Heart right ventricle (tissue), 16 donors: ENCODE data around the gene CHURC1. TPM values are rescaled to one million over a fixed set of nuclear protein-coding genes. Genes with fewer than 3 reads are reported as not detected.

Experiments
- ATAC-seq, 8 donors: fragments of 200-7000 bp; cut with Tn5 transposase; one replicate each; pipeline ENCODE4 v1.9.1; 2020; ENCODE audit warnings: mild to moderate bottlenecking in 8 of 8, moderate library complexity in 8 of 8, moderate number of reproducible peaks in 1 of 8
- DNase-seq, 2 donors: peaks; one replicate each; pipeline ENCODE4 v3.0.0-alpha.2; 2020
- H3K27ac ChIP-seq, 10 donors: fragments of 200-600 bp; sonication (generic) in 2 of 10; one replicate each; pipeline versions ENCODE4 v1.5.0 to v1.8.0; 2020 to 2022; ENCODE audit warnings: mild to moderate bottlenecking in 3 of 10
- H3K27me3 ChIP-seq, 7 donors: fragments of 200-600 bp; one replicate each; pipeline ENCODE4 v1.8.0; 2021 to 2022; ENCODE audit warnings: mild to moderate bottlenecking in 2 of 7
- H3K36me3 ChIP-seq, 9 donors: fragments of 200-600 bp; sonication (generic) in 1 of 9; one replicate each; pipeline versions ENCODE4 v1.5.0 to v1.8.0; 2020 to 2022; ENCODE audit warnings: mild to moderate bottlenecking in 2 of 9
- H3K4me1 ChIP-seq, 9 donors: fragments of 200-600 bp; sonication (generic) in 1 of 9; one replicate each; pipeline versions ENCODE4 v1.5.0 to v1.8.0; 2020 to 2022; ENCODE audit warnings: mild to moderate bottlenecking in 4 of 9
- H3K4me3 ChIP-seq, 10 donors: fragments of 200-600 bp; sonication (generic) in 2 of 10; one replicate each; pipeline versions ENCODE4 v1.5.0 to v1.8.0; 2020 to 2022; ENCODE audit warnings: mild to moderate bottlenecking in 7 of 10, moderate library complexity in 2 of 10
- H3K9me3 ChIP-seq, 11 donors: fragments of 200-600 bp in 10 of 11; sonication (generic) in 2 of 11; one replicate each; pipeline versions ENCODE4 v1.5.0 to v1.8.0; 2013 to 2022; ENCODE audit warnings: mild to moderate bottlenecking in 2 of 11, control low read depth in 1 of 11, moderate library complexity in 1 of 11
- CTCF ChIP-seq, 9 donors: fragments of 200-600 bp; sonication (generic) in 2 of 9; IDR thresholded peaks; one replicate each; pipeline versions ENCODE4 v1.5.0 to v1.8.0; 2021 to 2022; ENCODE audit warnings: antibody characterized with exemption in 9 of 9, mild to moderate bottlenecking in 5 of 9, moderate library complexity in 1 of 9
- WGBS, 2 donors: extraction: QIAGEN DNeasy Blood & Tissue Kit; methylation state at CpG; one replicate each; pipeline ENCODE4 v1.1.7; 2013; ENCODE audit warnings: inconsistent platforms in 1 of 2; 5-methylcytosine and 5-hydroxymethylcytosine counted together
- intact Hi-C, 10 donors: fragments of 100-400 bp; cut with DNase I; formaldehyde crosslinking; loops; one replicate each; pipeline versions ENCODE4 v1.11.1 to v1.14.2; 2022
- long read RNA-seq, 3 donors: library from polyadenylated mRNA; unstranded; transcript quantifications; one replicate each; pipeline ENCODE4 v2.0.0, GENCODE V29; 2020 to 2021
- polyA plus RNA-seq, 2 donors: library from polyadenylated mRNA; stranded (reverse); fragments of 200-250 nt; gene quantifications; one replicate each; pipeline ENCODE4 v1.2.3, GENCODE V29; 2013
- total RNA-seq, 10 donors: library from RNA; stranded (reverse); fragmentation: NEBNext Ultra II Directional in 3 of 10; extraction: Animal tissue kit (Norgen Biotek cat#: 25700) in 3 of 10; gene quantifications; one replicate each; pipeline versions ENCODE4 v1.2.1 to v1.2.4, GENCODE V29; 2021 to 2023
- donor health status: Arrhythmogenic right ventricular cardiomyopathy.
- donor health status: ischemic (EF 13 %, LVEDD 7.1; RV severe dilation, severe dysfunction).
- donor health status: healthy with polysubstance abuse.
- donor health status: DM: no; HTN: yes; CAD: no.
- donor health status: DM: no; HTN: no; CAD: no.
- donor health status: ischemic (EF 25% LVEDD 6.9; RV normal size, moderate dysfunction).
- donor health status: ischemic (EF 25% LVEDD 5.7; RV mildly dilated, moderate dysfunction).
- donor health status: healthy.
- donor health status: DM: yes; HTN: yes; CAD: no.
- donor health status: Ischemic cardiomyopathy.
- donor health status: ischemic (EF 35%, LVEDD 5.7; RV mildly dilated, moderate dysfunction).
- donor health status: nonischemic (EF 11% LVEDD 7.7; RV severe dilation, severe dysfunction).
- donor health status: DM: yes; HTN: yes; CAD: no.
- donor health status: PGD.
- donor health status: ischemic (EF 29% LVEDD 5.4; RV normal size, mild dysfunction).
- donor health status: nonischemic (EF 23%, LVEDD 6.1; RV moderate dilation, normal function).

The CHURC1 gene
- total RNA-seq, result 10 to 100 TPM; 59.2 to 98.8 (median 76.3) TPM
- 10 to 100 TPM; 46.2 to 49.4 TPM for polyA plus RNA-seq
- long read RNA-seq, donor 1, transcript CHURC1-203 (4 exons, 2,629 nt), result major isoform, 46 of 64 reads
- long read RNA-seq, donor 1, transcript CHURC1-208 (4 exons, 3,615 nt), result minor isoform, 7 of 64 reads
- long read RNA-seq, donor 1, partial matches to known transcripts, result 5 of 64 reads
- long read RNA-seq, donor 1, other reads (novel, unspliced or antisense), result 2 of 64 reads
- long read RNA-seq, donor 2, transcript CHURC1-203 (4 exons, 2,629 nt), result major isoform, 79 of 92 reads
- long read RNA-seq, donor 2, partial matches to known transcripts, result 5 of 92 reads
- long read RNA-seq, donor 2, other reads (novel, unspliced or antisense), result 0 of 92 reads
- long read RNA-seq, donor 3, transcript CHURC1-207 (2 exons, 571 nt), result minor isoform, 6 of 49 reads
- long read RNA-seq, donor 3, transcript CHURC1-208 (4 exons, 3,615 nt), result minor isoform, 5 of 49 reads
- long read RNA-seq, donor 3, transcript CHURC1-203 (4 exons, 2,629 nt), result major isoform, 30 of 49 reads
- long read RNA-seq, donor 3, partial matches to known transcripts, result 6 of 49 reads
- long read RNA-seq, donor 3, other reads (novel, unspliced or antisense), result 0 of 49 reads

- Histone ChIP-seq H3K4me1 (peaks cover 9 to 57% (median 36%) of the 10 kb centered on the region in 9 donors), H3K4me3 (peak within 1 kb of the TSS; percentile 71 to 99 (median 90)), H3K27ac (peak within 1 kb of the TSS; percentile 64 to 99 (median 94)), H3K27me3 (peaks cover 0 to 2% (median 0%) of the 10 kb centered on the region in 7 donors), H3K9me3 (no peaks in the 10 kb centered on the region), H3K36me3 (no peaks in the 10 kb centered on the region)
- intact Hi-C loops, result loop anchor here in 5 of 10 donors (2.0 to 10.0 kb wide), 5 partner anchors 58 to 188 kb away; partner anchors contain the start of genes FNTB (in 3 of the 5), RAB15 (in 2 of the 5) and MAX (in 1 of the 5)
- 0% methylated on average over 49 of the region's 49 CpGs for WGBS, 2 donors
- no peak for TF ChIP-seq CTCF (IDR thresholded peaks at IDR 0.05)
- peak; percentile 97 to 99 for DNase-seq
- peak; percentile 98 to 100 (median 99) for ATAC-seq
Measured at GRCh38 chr14:64914237-64915028, at the start of gene CHURC1. Gene CHURC1, plus strand, starts transcription at chr14:64914455. Its CDS starts 41 bp downstream, at chr14:64914496.

GRCh38 chr14:64865109-64865508 is 49.1 kb upstream of the CHURC1 start:
- intact Hi-C loops, result no loop called here
- peaks cover 0 to 8% (median 0%) of the 10 kb centered on the region in 7 donors for H3K27me3 ChIP-seq
- H3K9me3 ChIP-seq, result no peaks in the 10 kb centered on the region
- H3K4me3 ChIP-seq, result no peak overlapping the region
- DNase-seq (no peak), ATAC-seq (no peak)
- no peak overlapping the region for H3K27ac ChIP-seq
- H3K36me3 ChIP-seq, result no peaks in the 10 kb centered on the region
- H3K4me1 ChIP-seq, result peaks cover 0 to 33% (median 4%) of the 10 kb centered on the region in 9 donors
- TF ChIP-seq CTCF (IDR thresholded peaks at IDR 0.05), result no peak
- 65 to 70% methylated on average over 6 of the region's 6 CpGs for WGBS, 2 donors

- ATAC-seq (no peak), DNase-seq (no peak)
- intact Hi-C loops, result no loop called here
- TF ChIP-seq CTCF (IDR thresholded peaks at IDR 0.05), result no peak
- Histone ChIP-seq H3K27ac (no peak overlapping the region), H3K4me3 (no peak overlapping the region), H3K36me3 (no peaks in the 10 kb centered on the region), H3K27me3 (peaks cover 0 to 8% (median 0%) of the 10 kb centered on the region in 7 donors), H3K4me1 (peaks cover 0 to 33% (median 6%) of the 10 kb centered on the region in 9 donors), H3K9me3 (no peaks in the 10 kb centered on the region)
- 61 to 65% methylated on average over 6 of the region's 6 CpGs for WGBS, 2 donors
Measured at GRCh38 chr14:64865992-64866391, 48.3 kb upstream of the CHURC1 start.

GRCh38 chr14:64867182-64867581 is 47.1 kb upstream of the CHURC1 start:
- Histone ChIP-seq H3K27me3 (peaks cover 0 to 8% (median 0%) of the 10 kb centered on the region in 7 donors), H3K4me3 (no peak overlapping the region), H3K36me3 (no peaks in the 10 kb centered on the region), H3K4me1 (peaks cover 0 to 26% (median 6%) of the 10 kb centered on the region in 9 donors), H3K27ac (no peak overlapping the region), H3K9me3 (no peaks in the 10 kb centered on the region)
- DNase-seq (no peak), ATAC-seq (peak in 1 of 8 donors; percentile 39)
- intact Hi-C loops, result no loop called here
- WGBS, 2 donors, result 86 to 87% methylated on average over 3 of the region's 3 CpGs
- TF ChIP-seq CTCF (IDR thresholded peaks at IDR 0.05), result no peak
